AG08396 (cell line): ENCODE data around the gene STXBP5.

Source experiments
- DNase-seq: peaks from one replicate; pipeline ENCODE4 v3.0.0; 2012; ENCODE audit warnings: low spot score, mixed read lengths

Gene STXBP5

GRCh38 chr6:147211349-147211748 is 7.1 kb downstream of the STXBP5 start:
- DNase-seq: no peak

GRCh38 chr6:147211831-147212230 is 7.6 kb downstream of the STXBP5 start:
- DNase-seq: no peak

- no peak for DNase-seq
Observed at GRCh38 chr6:147212622-147213021, 8.4 kb downstream of the STXBP5 start.

- DNase-seq: no peak
Observed at GRCh38 chr6:147213772-147214171, 9.6 kb downstream of the STXBP5 start.

GRCh38 chr6:147214248-147215227 is 10.3 kb downstream of the STXBP5 start:
- no peak for DNase-seq

GRCh38 chr6:147216915-147217314 is 12.7 kb downstream of the STXBP5 start:
- no peak for DNase-seq

GRCh38 chr6:147217840-147218404 is 13.7 kb downstream of the STXBP5 start:
- DNase-seq: no peak

GRCh38 chr6:147218797-147219196 is 14.6 kb downstream of the STXBP5 start:
- no peak for DNase-seq

GRCh38 chr6:147219463-147219862 is 15.2 kb downstream of the STXBP5 start:
- DNase-seq: no peak

GRCh38 chr6:147220345-147220744 is 16.1 kb downstream of the STXBP5 start:
- no peak for DNase-seq

GRCh38 chr6:147221739-147222138 is 17.5 kb downstream of the STXBP5 start:
- no peak for DNase-seq

GRCh38 chr6:147222160-147222838 is 18.1 kb downstream of the STXBP5 start:
- DNase-seq: no peak

GRCh38 chr6:147223736-147224135 is 19.5 kb downstream of the STXBP5 start:
- no peak for DNase-seq

- no peak for DNase-seq
Observed at GRCh38 chr6:147226163-147226724, 22.0 kb downstream of the STXBP5 start.

GRCh38 chr6:147226877-147227276 is 22.7 kb downstream of the STXBP5 start:
- DNase-seq: no peak

GRCh38 chr6:147227770-147228320 is 23.6 kb downstream of the STXBP5 start:
- DNase-seq: no peak

GRCh38 chr6:147231589-147231988 is 27.4 kb downstream of the STXBP5 start:
- no peak for DNase-seq

- DNase-seq: no peak
Observed at GRCh38 chr6:147234685-147235084, 30.5 kb downstream of the STXBP5 start.

- DNase-seq: no peak
Observed at GRCh38 chr6:147238164-147238563, 33.9 kb downstream of the STXBP5 start.

- no peak for DNase-seq
Observed at GRCh38 chr6:147238906-147239305, 34.7 kb downstream of the STXBP5 start.

GRCh38 chr6:147244832-147245231 is 40.6 kb downstream of the STXBP5 start:
- no peak for DNase-seq

- no peak for DNase-seq
Observed at GRCh38 chr6:147245693-147246092, 41.5 kb downstream of the STXBP5 start.
